GM20431 (cell line): ENCODE results near the gene BRMS1L.

Experiments
- in situ Hi-C: fragments of 300-500 bp; cut with MseI, MboI; formaldehyde crosslinking; loops from one replicate; pipeline ENCODE4 v1.15.0; 2020; ENCODE audit warnings: low sequenced_read_pairs; ENCODE audit not compliant: unreplicated experiment

BRMS1L gene

GRCh38 chr14:35858521-35859209, 32.5 kb downstream of the BRMS1L start:
- in situ Hi-C loops, result no loop called here

- in situ Hi-C loops, result no loop called here
These were observed 35.2 kb downstream of the BRMS1L start for GRCh38 chr14:35861204-35861868.

- in situ Hi-C loops, result no loop called here
These were observed 39.6 kb downstream of the BRMS1L start for GRCh38 chr14:35865611-35866324.

- in situ Hi-C loops, result no loop called here
These were observed 40.6 kb downstream of the BRMS1L start for GRCh38 chr14:35866595-35867279.

- in situ Hi-C loops, result no loop called here
These were observed 41.1 kb downstream of the BRMS1L start for GRCh38 chr14:35867280-35867629.

GRCh38 chr14:35875296-35875695, 49.2 kb downstream of the BRMS1L start:
- in situ Hi-C loops, result loop anchor here (25.0 kb wide), 1 partner anchor 487 kb away; no protein-coding TSS in a partner anchor

- in situ Hi-C loops, result loop anchor here (25.0 kb wide), 1 partner anchor 485 kb away; no protein-coding TSS in a partner anchor
These were observed 51.1 kb downstream of the BRMS1L start for GRCh38 chr14:35877276-35877675.

GRCh38 chr14:35878272-35879150, 52.4 kb downstream of the BRMS1L start:
- in situ Hi-C loops, result loop anchor here (25.0 kb wide), 1 partner anchor 484 kb away; no protein-coding TSS in a partner anchor

GRCh38 chr14:35879151-35879648, 53.1 kb downstream of the BRMS1L start:
- in situ Hi-C loops, result loop anchor here (25.0 kb wide), 1 partner anchor 483 kb away; no protein-coding TSS in a partner anchor

- in situ Hi-C loops, result loop anchor here (10.0 to 25.0 kb wide), 2 partner anchors 185 to 483 kb away; no protein-coding TSS in a partner anchor
These were observed 53.6 kb downstream of the BRMS1L start for GRCh38 chr14:35879654-35880249.

- in situ Hi-C loops, result loop anchor here (10.0 to 25.0 kb wide), 2 partner anchors 184 to 481 kb away; no protein-coding TSS in a partner anchor
These were observed 55.1 kb downstream of the BRMS1L start for GRCh38 chr14:35881280-35881679.

GRCh38 chr14:35883677-35884293, 57.6 kb downstream of the BRMS1L start:
- in situ Hi-C loops, result loop anchor here (10.0 to 25.0 kb wide), 2 partner anchors 181 to 479 kb away; no protein-coding TSS in a partner anchor

- in situ Hi-C loops, result loop anchor here (25.0 kb wide), 1 partner anchor 472 kb away; no protein-coding TSS in a partner anchor
These were observed 64.2 kb downstream of the BRMS1L start for GRCh38 chr14:35890308-35890707.

- in situ Hi-C loops, result loop anchor here (25.0 kb wide), 1 partner anchor 467 kb away; no protein-coding TSS in a partner anchor
These were observed 69.1 kb downstream of the BRMS1L start for GRCh38 chr14:35895256-35895655.

GRCh38 chr14:35897616-35898111, 71.5 kb downstream of the BRMS1L start:
- in situ Hi-C loops, result loop anchor here (25.0 kb wide), 1 partner anchor 465 kb away; no protein-coding TSS in a partner anchor

GRCh38 chr14:35898217-35898775, 72.2 kb downstream of the BRMS1L start:
- in situ Hi-C loops, result loop anchor here (25.0 kb wide), 1 partner anchor 464 kb away; no protein-coding TSS in a partner anchor

- in situ Hi-C loops, result no loop called here
These were observed 74.6 kb downstream of the BRMS1L start for GRCh38 chr14:35900741-35901140.
